ENCODE measurements around the gene PLCL2. TPM values are rescaled to one million over a fixed set of nuclear protein-coding genes. Genes with fewer than 3 reads are reported as not detected.

The PLCL2 gene
- total and polyA plus RNA-seq, 2 donors (not counting 1 experiment from before 2014, with no cell fraction given): 4.0 to 11.9 TPM

DNA sequence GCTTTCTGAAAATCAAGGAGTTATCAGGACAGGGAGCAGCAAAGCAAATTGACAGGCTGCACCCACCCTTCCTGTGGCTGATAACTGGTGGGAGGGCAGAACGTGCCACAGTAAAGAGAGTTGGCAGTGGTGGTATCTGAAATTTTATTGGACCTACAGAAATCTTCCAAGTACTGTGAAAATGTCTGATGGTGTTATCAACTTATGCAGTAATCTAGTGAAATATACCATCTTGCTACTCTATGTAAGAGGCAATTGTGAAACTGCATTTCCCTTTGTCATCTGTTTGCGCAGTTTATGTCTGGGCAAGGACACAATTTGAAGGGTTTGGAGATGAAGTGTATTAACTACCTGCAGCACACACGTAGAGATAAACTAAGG is 1.5 kb downstream of the PLCL2 start:
- Histone ChIP-seq H3K27ac (ENCODE audit: insufficient read depth, low read length) (peak overlapping the region; percentile 68), H2AFZ (ENCODE audit: low read length) (peak overlapping the region; percentile 4), H3K4me1 (ENCODE audit: control insufficient read depth, extremely low read depth, insufficient read depth, low read length) (no peaks in the 10 kb centered on the region), H3K36me3 (ENCODE audit: control insufficient read depth, insufficient read depth, low read length) (no peaks in the 10 kb centered on the region), H3K4me3 (replicated peaks in 1 of 4; ENCODE audit: control extremely low read depth in 1 of 4, insufficient read depth in 1 of 4, low read depth in 3 of 4, low read length in 4 of 4) (peak overlapping the region; percentile 67 to 81 (median 78)), H3K79me2 (ENCODE audit: control insufficient read depth, insufficient read depth, low read length) (peaks cover 4% of the 10 kb centered on the region), H4K20me1 (ENCODE audit: control insufficient read depth, extremely low read depth, insufficient read depth, low read length) (no peaks in the 10 kb centered on the region), H3K4me2 (ENCODE audit: extremely low read depth, insufficient read depth, low read length) (peak overlapping the region; percentile 86), H3K9me3 (ENCODE audit: control insufficient read depth, insufficient read depth, low read depth, low read length) (no peaks in the 10 kb centered on the region), H3K27me3 (ENCODE audit: control insufficient read depth, insufficient read depth, low read length) (no peaks in the 10 kb centered on the region), H3K9ac (ENCODE audit: insufficient read depth, low read length) (peak overlapping the region; percentile 27)
- TF ChIP-seq, protein P1, sequence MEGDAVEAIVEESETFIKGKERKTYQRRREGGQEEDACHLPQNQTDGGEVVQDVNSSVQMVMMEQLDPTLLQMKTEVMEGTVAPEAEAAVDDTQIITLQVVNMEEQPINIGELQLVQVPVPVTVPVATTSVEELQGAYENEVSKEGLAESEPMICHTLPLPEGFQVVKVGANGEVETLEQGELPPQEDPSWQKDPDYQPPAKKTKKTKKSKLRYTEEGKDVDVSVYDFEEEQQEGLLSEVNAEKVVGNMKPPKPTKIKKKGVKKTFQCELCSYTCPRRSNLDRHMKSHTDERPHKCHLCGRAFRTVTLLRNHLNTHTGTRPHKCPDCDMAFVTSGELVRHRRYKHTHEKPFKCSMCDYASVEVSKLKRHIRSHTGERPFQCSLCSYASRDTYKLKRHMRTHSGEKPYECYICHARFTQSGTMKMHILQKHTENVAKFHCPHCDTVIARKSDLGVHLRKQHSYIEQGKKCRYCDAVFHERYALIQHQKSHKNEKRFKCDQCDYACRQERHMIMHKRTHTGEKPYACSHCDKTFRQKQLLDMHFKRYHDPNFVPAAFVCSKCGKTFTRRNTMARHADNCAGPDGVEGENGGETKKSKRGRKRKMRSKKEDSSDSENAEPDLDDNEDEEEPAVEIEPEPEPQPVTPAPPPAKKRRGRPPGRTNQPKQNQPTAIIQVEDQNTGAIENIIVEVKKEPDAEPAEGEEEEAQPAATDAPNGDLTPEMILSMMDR (conservative IDR thresholded peaks at IDR 0.05 in 1 of 2, IDR thresholded peaks at IDR 0.05 in 1 of 2; ENCODE audit: low read depth in 1 of 2, low read length in 2 of 2): no peak
- TF ChIP-seq EZH2 (IDR thresholded peaks at IDR 0.05; ENCODE audit: low read length, missing control alignments): no peak
- DNase-seq (ENCODE audit: low read depth in 2 of 2): peak in 1 of 2 donors; percentile 45

GRCh38 chr3:16887130-16887529 is 2.4 kb downstream of the PLCL2 start:
- Histone ChIP-seq H2AFZ (ENCODE audit: low read length) (no peak overlapping the region), H3K9ac (ENCODE audit: insufficient read depth, low read length) (no peak overlapping the region), H3K36me3 (ENCODE audit: control insufficient read depth, insufficient read depth, low read length) (no peaks in the 10 kb centered on the region), H4K20me1 (ENCODE audit: control insufficient read depth, extremely low read depth, insufficient read depth, low read length) (no peaks in the 10 kb centered on the region), H3K27ac (ENCODE audit: insufficient read depth, low read length) (no peak overlapping the region), H3K79me2 (ENCODE audit: control insufficient read depth, insufficient read depth, low read length) (peaks cover 4% of the 10 kb centered on the region), H3K4me3 (replicated peaks in 1 of 4; ENCODE audit: control extremely low read depth in 1 of 4, insufficient read depth in 1 of 4, low read depth in 3 of 4, low read length in 4 of 4) (no peak overlapping the region), H3K27me3 (ENCODE audit: control insufficient read depth, insufficient read depth, low read length) (no peaks in the 10 kb centered on the region), H3K4me1 (ENCODE audit: control insufficient read depth, extremely low read depth, insufficient read depth, low read length) (no peaks in the 10 kb centered on the region), H3K9me3 (ENCODE audit: control insufficient read depth, insufficient read depth, low read depth, low read length) (no peaks in the 10 kb centered on the region), H3K4me2 (ENCODE audit: extremely low read depth, insufficient read depth, low read length) (no peak overlapping the region)
- DNase-seq (ENCODE audit: low read depth in 2 of 2): no peak
- TF ChIP-seq, protein P1 (conservative IDR thresholded peaks at IDR 0.05 in 1 of 2, IDR thresholded peaks at IDR 0.05 in 1 of 2; ENCODE audit: low read depth in 1 of 2, low read length in 2 of 2): no peak
- TF ChIP-seq EZH2 (IDR thresholded peaks at IDR 0.05; ENCODE audit: low read length, missing control alignments): no peak

- Histone ChIP-seq H3K9ac (ENCODE audit: insufficient read depth, low read length) (no peak overlapping the region), H3K4me3 (replicated peaks in 1 of 4; ENCODE audit: control extremely low read depth in 1 of 4, insufficient read depth in 1 of 4, low read depth in 3 of 4, low read length in 4 of 4) (no peak overlapping the region), H2AFZ (ENCODE audit: low read length) (no peak overlapping the region), H3K27me3 (ENCODE audit: control insufficient read depth, insufficient read depth, low read length) (no peaks in the 10 kb centered on the region), H3K4me2 (ENCODE audit: extremely low read depth, insufficient read depth, low read length) (peak overlapping the region; percentile 42), H3K79me2 (ENCODE audit: control insufficient read depth, insufficient read depth, low read length) (peaks cover 4% of the 10 kb centered on the region), H3K27ac (ENCODE audit: insufficient read depth, low read length) (no peak overlapping the region), H3K36me3 (ENCODE audit: control insufficient read depth, insufficient read depth, low read length) (no peaks in the 10 kb centered on the region), H4K20me1 (ENCODE audit: control insufficient read depth, extremely low read depth, insufficient read depth, low read length) (no peaks in the 10 kb centered on the region), H3K4me1 (ENCODE audit: control insufficient read depth, extremely low read depth, insufficient read depth, low read length) (no peaks in the 10 kb centered on the region), H3K9me3 (ENCODE audit: control insufficient read depth, insufficient read depth, low read depth, low read length) (no peaks in the 10 kb centered on the region)
- DNase-seq (ENCODE audit: low read depth in 2 of 2): no peak
- TF ChIP-seq EZH2 (IDR thresholded peaks at IDR 0.05; ENCODE audit: low read length, missing control alignments): no peak
- TF ChIP-seq, protein P1 (conservative IDR thresholded peaks at IDR 0.05 in 1 of 2, IDR thresholded peaks at IDR 0.05 in 1 of 2; ENCODE audit: low read depth in 1 of 2, low read length in 2 of 2): no peak
Observed at GRCh38 chr3:16888356-16888755, 3.6 kb downstream of the PLCL2 start.
